K562 (cell line): Measurements from ENCODE around the gene MYLK3. TPM values are rescaled to one million over a fixed set of nuclear protein-coding genes. Genes with fewer than 3 reads are reported as not detected.

ENCODE experiments used
- ATAC-seq: fragments of 200-7000 bp; cut with Tn5 transposase; 3 replicates; pipeline ENCODE4 v1.9.1; 2020; ENCODE audit warnings: moderate library complexity
- BruUV-seq: library from RNA; stranded (reverse); fragments of 400-500 nt; replicated peaks from 2 replicates; lab custom pipeline; 2021; lab: Mats Ljungman, UMichigan
- CTCF ChIA-PET: fragments of 300-600 bp; formaldehyde crosslinking; extraction: SDS; loops from one replicate; lab custom pipeline; 2021; ENCODE audit warnings: low intra/inter-chr PET ratio; lab: Yijun Ruan, JAX
- POLR2A ChIA-PET: fragments of 300-600, 350-650 bp; sonication (Branson Sonifier 250); formaldehyde crosslinking; extraction: SDS; loops from one replicate; lab custom pipeline; 2021; ENCODE audit warnings: antibody characterized with exemption, inconsistent platforms; lab: Yijun Ruan, JAX
- DNase-seq, 4 experiments: peaks; one replicate each; pipeline versions ENCODE4 v3.0.0 to v3.0.0-alpha.2; 2011 to 2018; ENCODE audit warnings: low spot score in 3 of 4, mixed read lengths in 3 of 4; ENCODE audit errors: extremely low read depth in 1 of 4
- FAIRE-seq: peaks from 2 replicates; lab custom pipeline; 2011; peaks lifted over from hg19 to GRCh38; lab: Jason Lieb, UNC
- H2AFZ ChIP-seq: 2 replicates; pipeline ENCODE4 v1.6.0; 2011; ENCODE audit warnings: low read depth, low read length, control low read depth, inconsistent platforms
- H3K27ac ChIP-seq: fragments of 200-600 bp; 3 replicates; pipeline ENCODE4 v1.8.0; 2011; ENCODE audit warnings: low read depth, mild to moderate bottlenecking, control low read depth, inconsistent platforms, low read length, moderate library complexity, mixed read lengths; ENCODE audit errors: extremely low read depth
- H3K27me3 ChIP-seq, 2 experiments: fragments of 300-600 bp in 1 of 2; 2 replicates in 1 of 2; 3 replicates in 1 of 2; pipeline versions ENCODE4 v1.6.0 to v1.8.0; 2011; ENCODE audit warnings: inconsistent platforms in 2 of 2, low read length in 2 of 2, mild to moderate bottlenecking in 1 of 2, mixed read lengths in 1 of 2, moderate library complexity in 1 of 2; ENCODE audit not compliant: control insufficient read depth in 2 of 2, insufficient read depth in 2 of 2
- H3K36me3 ChIP-seq: fragments of 300-600 bp; 3 replicates; pipeline ENCODE4 v1.8.0; 2011; ENCODE audit warnings: mild to moderate bottlenecking, low read length, inconsistent platforms; ENCODE audit not compliant: control insufficient read depth, insufficient read depth
- H3K4me1 ChIP-seq, 2 experiments: fragments of 200-600 bp in 1 of 2; replicated peaks in 1 of 2; 2 replicates in 1 of 2; 3 replicates in 1 of 2; pipeline versions ENCODE4 v1.5.1 to v1.8.0; 2011; ENCODE audit warnings: inconsistent platforms in 2 of 2, low read length in 2 of 2, mild to moderate bottlenecking in 1 of 2, mixed read lengths in 1 of 2, moderate library complexity in 1 of 2; ENCODE audit not compliant: control insufficient read depth in 2 of 2, insufficient read depth in 2 of 2
- H3K4me2 ChIP-seq: 2 replicates; pipeline ENCODE4 v1.6.1; 2011; ENCODE audit warnings: low read length, control low read depth, inconsistent platforms, mixed read lengths; ENCODE audit not compliant: insufficient read depth
- H3K4me3 ChIP-seq: fragments of 200-600 bp; sonication (generic), shearing (Covaris generic); 2 replicates; pipeline ENCODE4 v1.5.1; 2016; ENCODE audit warnings: control low read depth, inconsistent platforms
- H3K79me2 ChIP-seq: fragments of 200-600 bp; 3 replicates; pipeline ENCODE4 v1.8.0; 2011; ENCODE audit warnings: low read length, inconsistent platforms; ENCODE audit not compliant: control insufficient read depth, insufficient read depth
- H3K9ac ChIP-seq, 2 experiments: 2 replicates each; pipeline versions ENCODE4 v1.6.0 to v1.6.1; 2011; ENCODE audit warnings: low read depth in 2 of 2, low read length in 2 of 2, control low read depth in 1 of 2, inconsistent platforms in 1 of 2, mild to moderate bottlenecking in 1 of 2, mixed read lengths in 1 of 2; ENCODE audit not compliant: insufficient read depth in 1 of 2
- H3K9me1 ChIP-seq: one replicate; pipeline ENCODE4 v1.6.0; 2011; ENCODE audit warnings: inconsistent platforms, mild to moderate bottlenecking, low read length, moderate library complexity; ENCODE audit not compliant: control insufficient read depth, insufficient read depth
- H3K9me3 ChIP-seq: replicated peaks from 2 replicates; pipeline ENCODE4 v1.5.1; 2011; ENCODE audit warnings: low read depth, low read length, inconsistent platforms; ENCODE audit not compliant: control insufficient read depth, insufficient read depth
- H4K20me1 ChIP-seq: replicated peaks from 2 replicates; pipeline ENCODE4 v1.6.1; 2011; ENCODE audit warnings: low read length, inconsistent platforms, mixed read lengths; ENCODE audit not compliant: control insufficient read depth, insufficient read depth
- ARHGAP35 ChIP-seq: fragments of 450-650 bp; IDR thresholded peaks from 2 replicates; pipeline ENCODE4 v1.6.1; 2018; ENCODE audit not compliant: partially characterized antibody
- BCL6 ChIP-seq: fragments of 250-450 bp; sonication (Bioruptor Pico); IDR thresholded peaks from 2 replicates; pipeline ENCODE4 v1.4.0; 2020
- CCNT2 ChIP-seq: IDR thresholded peaks from 2 replicates; pipeline ENCODE4 v1.6.1; 2011; ENCODE audit warnings: borderline replicate concordance, low read depth, mild to moderate bottlenecking, moderate library complexity, mixed read lengths, low read length; ENCODE audit not compliant: insufficient read length; ENCODE audit errors: extremely low read depth
- EHMT2 ChIP-seq: fragments of 450-650 bp; IDR thresholded peaks from 2 replicates; pipeline ENCODE4 v1.6.1; 2018; ENCODE audit warnings: antibody characterized with exemption
- ETS2 ChIP-seq: IDR thresholded peaks from 2 replicates; pipeline ENCODE4 v1.6.1; 2016; ENCODE audit warnings: borderline replicate concordance, missing genetic modification characterization, mild to moderate bottlenecking, moderate library complexity, missing compliant biosample characterization; ENCODE audit not compliant: poor library complexity, severe bottlenecking
- GATA2 ChIP-seq: sonication (generic); formaldehyde crosslinking; IDR thresholded peaks from 2 replicates; pipeline ENCODE4 v1.4.0; 2020; ENCODE audit warnings: mild to moderate bottlenecking, missing genetic modification reagents
- HLTF ChIP-seq: fragments of 450-650 bp; IDR thresholded peaks from 2 replicates; pipeline ENCODE4 v1.6.1; 2016
- NRF1 ChIP-seq, 2 experiments: fragments of 450-650 bp; IDR thresholded peaks in 1 of 2; conservative IDR thresholded peaks in 1 of 2; 2 replicates each; pipeline ENCODE4 v1.6.1; 2014; ENCODE audit warnings: mild to moderate bottlenecking in 2 of 2
- PHTF2 ChIP-seq: fragments of 250-450 bp; sonication (Bioruptor Pico); IDR thresholded peaks from 2 replicates; pipeline ENCODE4 v1.5.0; 2021; ENCODE audit warnings: mild to moderate bottlenecking
- POLR2AphosphoS5 ChIP-seq: IDR thresholded peaks from 2 replicates; pipeline ENCODE4 v1.6.1; 2011; ENCODE audit warnings: mild to moderate bottlenecking, low read depth, low read length, moderate library complexity; ENCODE audit not compliant: control insufficient read depth, insufficient read depth
- RHOXF2B ChIP-seq: fragments of 250-450 bp; sonication (Bioruptor Pico); conservative IDR thresholded peaks from 2 replicates; pipeline ENCODE4 v1.5.1; 2021
- SRSF3 ChIP-seq: fragments of 200-400 bp; formaldehyde crosslinking; IDR thresholded peaks from 2 replicates; pipeline ENCODE4 v1.6.1; 2016; ENCODE audit warnings: mild to moderate bottlenecking, low read length, moderate library complexity; ENCODE audit not compliant: insufficient read depth
- TAF9B ChIP-seq: fragments of 450-650 bp; IDR thresholded peaks from 2 replicates; pipeline ENCODE4 v1.6.1; 2018; ENCODE audit warnings: mild to moderate bottlenecking; ENCODE audit not compliant: partially characterized antibody
- ZNF584 ChIP-seq: fragments of 200-800 bp; sonication (Bioruptor generic); IDR thresholded peaks from 2 replicates; pipeline ENCODE4 v1.6.1; 2016; ENCODE audit warnings: low read depth, mild to moderate bottlenecking, missing genetic modification characterization, missing compliant biosample characterization
- ZNF75A ChIP-seq: fragments of 450-650 bp; formaldehyde crosslinking; IDR thresholded peaks from 2 replicates; pipeline ENCODE4 v1.4.0; 2020; ENCODE audit warnings: mild to moderate bottlenecking
- WGBS: fragments of 100-300 bp; shearing (Covaris generic); methylation state at CpG from one replicate; pipeline ENCODE4 v1.1.6; 2016; ENCODE audit warnings: low coverage, mixed read lengths; ENCODE audit not compliant: insufficient coverage; ENCODE audit errors: missing lambda C conversion rate; 5-methylcytosine and 5-hydroxymethylcytosine counted together
- in situ Hi-C: fragments of 300-500 bp; cut with MboI; formaldehyde crosslinking; loops from 4 replicates; pipeline ENCODE4 v1.15.0; 2018; ENCODE audit warnings: inconsistent platforms, mixed read lengths
- intact Hi-C: fragments of 100-400 bp; cut with micrococcal nuclease; formaldehyde crosslinking; loops from 2 replicates; pipeline ENCODE4 v1.14.2; 2022
- polyA plus RNA-seq, 8 experiments: library from polyadenylated mRNA; depleted of rRNA in 4 of 8; stranded (reverse) in 5 of 8; unstranded in 3 of 8; fragments of >200 nt; fragmentation: Nextera tagmentation in 2 of 8; fragmentation: Illumina TruSeq in 1 of 8; extraction: Ambion mirVana in 2 of 8; extraction: Trizol in 1 of 8; gene quantifications; 2 replicates each; pipeline versions ENCODE4 v1.2.1 to v1.2.3, GENCODE V29; 2011 to 2014; ENCODE audit warnings: inconsistent platforms in 1 of 8, missing spikeins in 1 of 8
- total RNA-seq, 7 experiments: library from RNA; depleted of rRNA in 6 of 7; stranded (reverse); fragments of >200 nt in 6 of 7; fragmentation: Illumina TruSeq in 2 of 7; extraction: Trizol in 2 of 7; gene quantifications; 2 replicates each; pipeline versions ENCODE4 v1.2.1 to v1.2.3, GENCODE V29; 2011 to 2021; ENCODE audit warnings: low replicate concordance in 1 of 7
- TF ChIP-seq, protein P1 (sequence below): sonication (generic); formaldehyde crosslinking; IDR thresholded peaks from 2 replicates; pipeline ENCODE4 v1.8.1; 2023; ENCODE audit warnings: mild to moderate bottlenecking, missing genetic modification reagents
- TF ChIP-seq, protein P2 (sequence below): sonication (generic); formaldehyde crosslinking; IDR thresholded peaks from 2 replicates; pipeline ENCODE4 v1.5.0; 2020; ENCODE audit warnings: missing genetic modification reagents
- TF ChIP-seq, protein P3 (sequence below), 2 experiments: IDR thresholded peaks; 2 replicates each; pipeline ENCODE4 v1.6.1; 2011; ENCODE audit warnings: borderline replicate concordance in 1 of 2, control low read depth in 1 of 2, low read depth in 1 of 2, low read length in 1 of 2, mild to moderate bottlenecking in 1 of 2, mixed read lengths in 1 of 2, moderate library complexity in 1 of 2; ENCODE audit not compliant: insufficient read depth in 1 of 2, insufficient read length in 1 of 2, poor library complexity in 1 of 2, severe bottlenecking in 1 of 2; ENCODE audit errors: extremely low read depth in 1 of 2

MYLK3 gene
- total and polyA plus RNA-seq, 9 of the 15 experiments (the other 6 are each of a cell fraction or from before 2014, with no cell fraction given), result 0.69 to 10.7 (median 4.7) TPM

DNA sequence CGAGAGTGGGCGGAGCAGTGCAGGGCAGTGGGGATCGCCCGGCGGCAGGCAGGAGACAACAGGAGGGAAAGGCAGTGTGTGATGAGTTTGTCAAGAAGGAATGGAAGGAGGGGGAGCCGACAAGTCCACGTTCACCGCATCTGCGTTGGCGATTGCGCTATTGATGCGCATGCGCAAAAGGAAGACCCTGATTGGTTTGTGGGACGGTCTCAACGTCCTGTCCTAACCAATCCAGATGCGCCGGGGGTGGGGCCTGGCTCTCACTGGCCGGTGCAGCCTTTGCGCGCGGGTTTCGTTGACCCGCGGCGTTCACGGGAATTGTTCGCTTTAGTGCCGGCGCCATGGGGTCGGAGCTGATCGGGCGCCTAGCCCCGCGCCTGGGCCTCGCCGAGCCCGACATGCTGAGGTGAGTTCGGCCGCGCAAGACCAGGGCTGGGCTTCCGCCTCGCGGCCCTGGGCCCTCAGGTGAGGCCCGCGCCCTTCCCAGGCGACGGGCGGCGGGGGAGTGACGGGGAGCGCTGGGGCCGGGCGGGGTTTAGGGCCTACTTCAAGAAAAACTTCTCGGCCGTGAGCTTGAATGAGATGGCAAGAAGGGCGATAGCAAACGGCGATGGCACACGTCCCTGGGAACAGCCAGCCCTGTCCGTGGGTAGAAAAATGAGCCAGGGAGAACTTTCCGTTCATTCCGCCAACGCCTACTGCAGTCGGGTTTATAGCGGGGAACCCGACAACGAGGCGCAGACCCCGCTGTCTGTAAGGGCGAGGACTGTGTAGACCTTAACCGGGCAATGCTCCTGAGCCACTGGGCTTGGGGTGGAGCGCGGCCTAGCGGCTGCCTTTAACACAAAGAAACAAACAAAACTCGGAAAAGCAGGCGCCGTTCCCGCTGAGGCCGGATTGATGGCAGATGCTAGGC lies 58.5 kb downstream of the MYLK3 start, which contains the start of gene ORC6:
Gene ORC6, plus strand, starts transcription at position 295 of the 916 bp plus-strand sequence. Its CDS starts 47 bp downstream, at position 342.
- in situ Hi-C loops (loop anchor here (5.0 to 10.0 kb wide), 2 partner anchors 63 to 135 kb away; no protein-coding TSS in a partner anchor), intact Hi-C loops (loop anchor here (1.0 to 5.0 kb wide), 2 partner anchors 59 to 143 kb away; partner anchors contain the start of genes C16orf87 and MYLK3)
- peak within 1 kb of the TSS; percentile 98 for H3K27ac ChIP-seq
- CTCF ChIA-PET, result no interaction called here
- H4K20me1 ChIP-seq, result peaks cover 31% of the 10 kb centered on the region
- POLR2A ChIA-PET, result interaction anchor here (0.8 to 1.9 kb wide), 5 partner anchors 8 to 100 kb away, joined by 3 to 9 read pairs (median 3); no protein-coding TSS in a partner anchor
- FAIRE-seq, result peak; percentile 15
- no peaks in the 10 kb centered on the region for H3K9me1 ChIP-seq
- no peaks in the 10 kb centered on the region for H3K27me3 ChIP-seq
- peak within 1 kb of the TSS; percentile 76 for H3K4me3 ChIP-seq
- peak within 1 kb of the TSS; percentile 98 for H3K4me2 ChIP-seq
- no TSS peak for BruUV-seq
- peak within 1 kb of the TSS; percentile 85 to 97 for H3K9ac ChIP-seq
- peaks cover 80% of the 10 kb centered on the region for H3K79me2 ChIP-seq
- peaks cover 30% of the 10 kb centered on the region for H3K36me3 ChIP-seq
- H3K4me1 ChIP-seq, result peaks cover 6 to 19% of the 10 kb centered on the region in 2 experiments; a peak in 4 of 5 replicates
- under 1% methylated on average over 29 of the region's 79 CpGs for WGBS
- peak; percentile 81 for ATAC-seq
- peak; percentile 89 to 95 (median 92) for DNase-seq
- no peaks in the 10 kb centered on the region for H3K9me3 ChIP-seq
- H2AFZ ChIP-seq, result peak within 1 kb of the TSS; percentile 98
- TF ChIP-seq GATA2 (no peak), POLR2AphosphoS5 (peak; percentile 68), HLTF (no peak), BCL6 (CRISPR knock-in tag) (no peak), CCNT2 (no peak), ZNF75A (CRISPR knock-in tag) (no peak), TAF9B (no peak), PHTF2 (no peak), ETS2 (tag) (no peak), ZNF584 (no peak), SRSF3 (no peak), EHMT2 (no peak), RHOXF2B (CRISPR knock-in tag) (0 out of 2 replicates have a peak, but pooled peaks have one; percentile 68), ARHGAP35 (no peak), NRF1 (conservative IDR thresholded peaks at IDR 0.05 in 1 of 2, IDR thresholded peaks at IDR 0.05 in 1 of 2) (peak; percentile 97 to 98)
- TF ChIP-seq, protein P1, sequence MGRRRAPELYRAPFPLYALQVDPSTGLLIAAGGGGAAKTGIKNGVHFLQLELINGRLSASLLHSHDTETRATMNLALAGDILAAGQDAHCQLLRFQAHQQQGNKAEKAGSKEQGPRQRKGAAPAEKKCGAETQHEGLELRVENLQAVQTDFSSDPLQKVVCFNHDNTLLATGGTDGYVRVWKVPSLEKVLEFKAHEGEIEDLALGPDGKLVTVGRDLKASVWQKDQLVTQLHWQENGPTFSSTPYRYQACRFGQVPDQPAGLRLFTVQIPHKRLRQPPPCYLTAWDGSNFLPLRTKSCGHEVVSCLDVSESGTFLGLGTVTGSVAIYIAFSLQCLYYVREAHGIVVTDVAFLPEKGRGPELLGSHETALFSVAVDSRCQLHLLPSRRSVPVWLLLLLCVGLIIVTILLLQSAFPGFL (CRISPR knock-in tag), result no peak
- TF ChIP-seq, protein P2, sequence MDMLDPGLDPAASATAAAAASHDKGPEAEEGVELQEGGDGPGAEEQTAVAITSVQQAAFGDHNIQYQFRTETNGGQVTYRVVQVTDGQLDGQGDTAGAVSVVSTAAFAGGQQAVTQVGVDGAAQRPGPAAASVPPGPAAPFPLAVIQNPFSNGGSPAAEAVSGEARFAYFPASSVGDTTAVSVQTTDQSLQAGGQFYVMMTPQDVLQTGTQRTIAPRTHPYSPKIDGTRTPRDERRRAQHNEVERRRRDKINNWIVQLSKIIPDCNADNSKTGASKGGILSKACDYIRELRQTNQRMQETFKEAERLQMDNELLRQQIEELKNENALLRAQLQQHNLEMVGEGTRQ (CRISPR knock-in tag), result no peak
- TF ChIP-seq, protein P3, sequence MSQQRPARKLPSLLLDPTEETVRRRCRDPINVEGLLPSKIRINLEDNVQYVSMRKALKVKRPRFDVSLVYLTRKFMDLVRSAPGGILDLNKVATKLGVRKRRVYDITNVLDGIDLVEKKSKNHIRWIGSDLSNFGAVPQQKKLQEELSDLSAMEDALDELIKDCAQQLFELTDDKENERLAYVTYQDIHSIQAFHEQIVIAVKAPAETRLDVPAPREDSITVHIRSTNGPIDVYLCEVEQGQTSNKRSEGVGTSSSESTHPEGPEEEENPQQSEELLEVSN (IDR thresholded peaks at IDR 0.05; ENCODE audit: borderline replicate concordance in 1 of 2, extremely low read depth in 1 of 2, insufficient read depth in 1 of 2, insufficient read length in 1 of 2, low read depth in 1 of 2, low read length in 1 of 2, poor library complexity in 1 of 2, severe bottlenecking in 1 of 2), result peak; percentile 63 to 86
